ENCODE measurements around the gene PSME3. TPM values are rescaled to one million over a fixed set of nuclear protein-coding genes. Genes with fewer than 3 reads are reported as not detected.

The PSME3 gene
- total and polyA plus RNA-seq, 9 of the 15 experiments (the other 6 are each of a cell fraction or from before 2014, with no cell fraction given): 31.2 to 275 (median 141) TPM

GRCh38 chr17:42818379-42818778, 14.8 kb upstream of the PSME3 start:
- WGBS (ENCODE audit: insufficient coverage, low coverage, missing lambda C conversion rate): 94% methylated on average over 5 of the region's 5 CpGs
- in situ Hi-C loops (cut with MboI) (no loop called here), intact Hi-C loops (cut with micrococcal nuclease) (no loop called here)
- TF ChIP-seq CBX5 (IDR thresholded peaks at IDR 0.05; ENCODE audit: borderline replicate concordance, low read depth) (no peak), SIN3B (IDR thresholded peaks at IDR 0.05; ENCODE audit: low read depth) (no peak), BRD4 (IDR thresholded peaks at IDR 0.05) (no peak), ZHX1 (conservative IDR thresholded peaks at IDR 0.05; ENCODE audit: low read length) (no peak), HNRNPUL1 (IDR thresholded peaks at IDR 0.05; ENCODE audit: low read length) (no peak), RBBP5 (IDR thresholded peaks at IDR 0.05; ENCODE audit: borderline replicate concordance, insufficient read depth, low read length, poor library complexity, severe bottlenecking) (no peak), JUN (IDR thresholded peaks at IDR 0.05; ENCODE audit: borderline replicate concordance, low read depth, low read length) (no peak), JUN (CRISPR knock-in tag; IDR thresholded peaks at IDR 0.05; ENCODE audit: borderline replicate concordance) (no peak), ZNF639 (CRISPR knock-in tag; conservative IDR thresholded peaks at IDR 0.05 in 1 of 2, IDR thresholded peaks at IDR 0.05 in 1 of 2) (no peak), PHF8 (IDR thresholded peaks at IDR 0.05; ENCODE audit: borderline replicate concordance, low read length) (no peak), PRDM10 (IDR thresholded peaks at IDR 0.05; ENCODE audit: partially characterized antibody) (no peak), LCOR (CRISPR knock-in tag; IDR thresholded peaks at IDR 0.05) (no peak), ZSCAN32 (CRISPR knock-in tag; IDR thresholded peaks at IDR 0.05) (no peak)
- Histone ChIP-seq H3K9me1 (ENCODE audit: control insufficient read depth, insufficient read depth, low read length) (no peaks in the 10 kb centered on the region), H3K4me2 (ENCODE audit: insufficient read depth, low read length) (no peak overlapping the region), H3K9me3 (replicated peaks; ENCODE audit: control insufficient read depth, insufficient read depth, low read depth, low read length) (no peaks in the 10 kb centered on the region), H2AFZ (ENCODE audit: low read depth, low read length) (no peak overlapping the region), H3K9ac (ENCODE audit: insufficient read depth in 1 of 2, low read depth in 2 of 2, low read length in 2 of 2) (no peak overlapping the region; a peak in 1 of 4 replicates), H3K36me3 (ENCODE audit: control insufficient read depth, insufficient read depth, low read length) (peaks cover 91% of the 10 kb centered on the region), H3K79me2 (ENCODE audit: control insufficient read depth, insufficient read depth, low read length) (peaks cover 17% of the 10 kb centered on the region), H3K4me3 (no peak overlapping the region), H4K20me1 (replicated peaks; ENCODE audit: control insufficient read depth, insufficient read depth, low read length) (no peaks in the 10 kb centered on the region), H3K27ac (ENCODE audit: extremely low read depth, low read depth, low read length) (no peak overlapping the region), H3K4me1 (replicated peaks in 1 of 2; ENCODE audit: control insufficient read depth in 2 of 2, insufficient read depth in 2 of 2, low read length in 2 of 2) (peaks cover 0 to 4% of the 10 kb centered on the region in 2 experiments; a peak in 2 of 5 replicates), H3K27me3 (ENCODE audit: control insufficient read depth in 2 of 2, insufficient read depth in 2 of 2, low read length in 2 of 2) (no peaks in the 10 kb centered on the region)
- no TSS peak for BruUV-seq (replicated peaks)
- ATAC-seq: no peak
- FAIRE-seq: no peak
- POLR2A ChIA-PET: interaction anchor here (0.6 to 1.4 kb wide), 9 partner anchors 13 to 895 kb away, joined by 3 to 7 read pairs (median 3); partner anchors contain the start of genes COA3 and PSME3
- no peak for DNase-seq (ENCODE audit: extremely low read depth in 1 of 4, low spot score in 3 of 4)
- CTCF ChIA-PET (ENCODE audit: low intra/inter-chr PET ratio): no interaction called here

Measured in K562 (cell line).